ENCODE data around the gene APLP1.

- no peak for TF ChIP-seq CTCF (IDR thresholded peaks at IDR 0.05; ENCODE audit: low read depth, low read length, missing input control)
- no peak for TF ChIP-seq HNF4A (conservative IDR thresholded peaks at IDR 0.05)
- no peak for TF ChIP-seq REST (IDR thresholded peaks at IDR 0.05)
- no peak for TF ChIP-seq TAF1 (conservative IDR thresholded peaks at IDR 0.05)
- TF ChIP-seq SP1 (IDR thresholded peaks at IDR 0.05): no peak
- TF ChIP-seq MAX (IDR thresholded peaks at IDR 0.05): no peak
- no peak for TF ChIP-seq JUND (IDR thresholded peaks at IDR 0.05)
- no peak for TF ChIP-seq RAD21 (IDR thresholded peaks at IDR 0.05)
- TF ChIP-seq ZBTB33 (IDR thresholded peaks at IDR 0.05): no peak
- TF ChIP-seq GABPA (IDR thresholded peaks at IDR 0.05 in 1 of 2, conservative IDR thresholded peaks at IDR 0.05 in 1 of 2): no peak
- TF ChIP-seq FOXA1 (IDR thresholded peaks at IDR 0.05): no peak
- no peak for TF ChIP-seq ATF3 (IDR thresholded peaks at IDR 0.05)
Measured at GRCh38 chr19:35830986-35831385, 37.4 kb upstream of the APLP1 start.

Measured in liver (tissue), 3 donors.